Mesenchymal stem cell (in vitro differentiated cells and primary cell): ENCODE measurements around the gene STUB1.
A peak's percentile ranks its signal among the peaks of the same experiment; 100 is the strongest.

Experiments used
- DNase-seq: peaks from one replicate; pipeline ENCODE4 v3.0.0-alpha.2; 2013
- H2AFZ ChIP-seq: one replicate; pipeline ENCODE4 v1.6.1; 2013; ENCODE audit warnings: low read depth, mild to moderate bottlenecking, control low read depth, inconsistent platforms, low read length, moderate library complexity
- H2AK5ac ChIP-seq: 2 replicates; pipeline ENCODE4 v1.6.1; 2013; ENCODE audit warnings: low read length, moderate library complexity, mild to moderate bottlenecking, inconsistent platforms; ENCODE audit not compliant: severe bottlenecking
- H2BK120ac ChIP-seq: one replicate; pipeline ENCODE4 v1.6.1; 2013; ENCODE audit warnings: low read depth, mild to moderate bottlenecking, inconsistent platforms, low read length, moderate library complexity
- H2BK12ac ChIP-seq, 2 experiments: one replicate each; pipeline ENCODE4 v1.6.1; 2013; ENCODE audit warnings: inconsistent platforms in 2 of 2, low read length in 2 of 2, mild to moderate bottlenecking in 2 of 2, moderate library complexity in 2 of 2, control low read depth in 1 of 2
- H2BK15ac ChIP-seq: one replicate; pipeline ENCODE4 v1.6.1; 2013; ENCODE audit warnings: mild to moderate bottlenecking, low read depth, inconsistent platforms; ENCODE audit not compliant: poor library complexity, severe bottlenecking
- H2BK5ac ChIP-seq: 2 replicates; pipeline ENCODE4 v1.6.1; 2013; ENCODE audit warnings: low read depth, mild to moderate bottlenecking, low read length, control low read depth, inconsistent platforms; ENCODE audit not compliant: poor library complexity, severe bottlenecking
- H3K14ac ChIP-seq, 2 experiments: one replicate each; pipeline ENCODE4 v1.6.1; 2013; ENCODE audit warnings: inconsistent platforms in 2 of 2, low read length in 2 of 2, control low read depth in 1 of 2, mild to moderate bottlenecking in 1 of 2, moderate library complexity in 1 of 2
- H3K18ac ChIP-seq, 2 experiments: one replicate each; pipeline ENCODE4 v1.6.1; 2013; ENCODE audit warnings: inconsistent platforms in 2 of 2, low read length in 2 of 2, control low read depth in 1 of 2, low read depth in 1 of 2, mild to moderate bottlenecking in 1 of 2
- H3K23ac ChIP-seq, 2 experiments: one replicate each; pipeline ENCODE4 v1.6.1; 2013; ENCODE audit warnings: inconsistent platforms in 2 of 2, low read length in 2 of 2, mild to moderate bottlenecking in 2 of 2, moderate library complexity in 2 of 2, control low read depth in 1 of 2
- H3K27ac ChIP-seq: 2 replicates; pipeline ENCODE4 v1.5.1; 2013; ENCODE audit warnings: mild to moderate bottlenecking, moderate library complexity, low read length, control low read depth, inconsistent platforms; ENCODE audit not compliant: poor library complexity, severe bottlenecking
- H3K27me3 ChIP-seq, 2 experiments: 2 replicates each; pipeline versions ENCODE4 v1.6.1 to v1.7.0; 2013; ENCODE audit warnings: low read length in 2 of 2, mild to moderate bottlenecking in 2 of 2, moderate library complexity in 2 of 2, control low read depth in 1 of 2, inconsistent platforms in 1 of 2; ENCODE audit not compliant: control insufficient read depth in 1 of 2, insufficient read depth in 1 of 2
- H3K36me3 ChIP-seq, 2 experiments: 2 replicates each; pipeline versions ENCODE4 v1.6.1 to v1.7.0; 2013; ENCODE audit warnings: low read length in 2 of 2, control low read depth in 1 of 2, inconsistent platforms in 1 of 2, low read depth in 1 of 2, mild to moderate bottlenecking in 1 of 2; ENCODE audit not compliant: insufficient read depth in 2 of 2, control insufficient read depth in 1 of 2
- H3K4ac ChIP-seq, 2 experiments: one replicate each; pipeline ENCODE4 v1.6.1; 2013; ENCODE audit warnings: inconsistent platforms in 2 of 2, low read length in 2 of 2, mild to moderate bottlenecking in 2 of 2, moderate library complexity in 2 of 2, control low read depth in 1 of 2, low read depth in 1 of 2
- H3K4me1 ChIP-seq: 2 replicates; pipeline ENCODE4 v1.6.1; 2013; ENCODE audit warnings: low read depth, low read length, control low read depth; ENCODE audit not compliant: control insufficient read depth, insufficient read depth
- H3K4me2 ChIP-seq: 2 replicates; pipeline ENCODE4 v1.6.1; 2013; ENCODE audit warnings: low read length, mild to moderate bottlenecking, inconsistent platforms; ENCODE audit not compliant: poor library complexity, severe bottlenecking
- H3K4me3 ChIP-seq, 2 experiments: 2 replicates each; pipeline versions ENCODE4 v1.5.1 to v1.7.0; 2013; ENCODE audit warnings: low read length in 2 of 2, mild to moderate bottlenecking in 2 of 2, control low read depth in 1 of 2, low read depth in 1 of 2; ENCODE audit not compliant: insufficient read depth in 1 of 2
- H3K79me1 ChIP-seq: replicated peaks from 2 replicates; pipeline ENCODE4 v1.6.1; 2013; ENCODE audit warnings: mild to moderate bottlenecking, control low read depth, low read length, inconsistent platforms; ENCODE audit not compliant: poor library complexity, severe bottlenecking
- H3K9ac ChIP-seq: 2 replicates; pipeline ENCODE4 v1.7.0; 2013; ENCODE audit warnings: mild to moderate bottlenecking, low read length, moderate library complexity
- H3K9me3 ChIP-seq: 2 replicates; pipeline ENCODE4 v1.7.0; 2013; ENCODE audit warnings: mild to moderate bottlenecking, low read length; ENCODE audit not compliant: control insufficient read depth
- H4K8ac ChIP-seq: one replicate; pipeline ENCODE4 v1.6.1; 2013; ENCODE audit warnings: inconsistent platforms, mild to moderate bottlenecking, low read length, moderate library complexity
- H4K91ac ChIP-seq: one replicate; pipeline ENCODE4 v1.6.1; 2013; ENCODE audit warnings: mild to moderate bottlenecking, low read length, inconsistent platforms
- WGBS: methylation state at CpG from one replicate; pipeline ENCODE4 v1.1.7; 2013; ENCODE audit warnings: mixed read lengths; 5-methylcytosine and 5-hydroxymethylcytosine counted together

STUB1 gene

GRCh38 chr16:718922-719321, 38.7 kb downstream of the STUB1 start:
- Histone ChIP-seq H2BK120ac (no peak overlapping the region), H3K27me3 (no peaks in the 10 kb centered on the region), H3K4me2 (no peak overlapping the region), H4K91ac (peak overlapping the region; percentile 18), H2BK5ac (no peak overlapping the region), H2AK5ac (no peak overlapping the region), H3K9ac (no peak overlapping the region), H3K4me1 (peaks cover 62% of the 10 kb centered on the region), H3K79me1 (peaks cover 32% of the 10 kb centered on the region), H2BK12ac (no peak overlapping the region), H3K18ac (no peak overlapping the region), H2AFZ (no peak overlapping the region), H3K14ac (no peak overlapping the region), H3K4me3 (no peak overlapping the region), H3K9me3 (no peaks in the 10 kb centered on the region), H3K36me3 (peaks cover 0 to 45% of the 10 kb centered on the region in 2 experiments), H4K8ac (no peak overlapping the region), H2BK15ac (no peak overlapping the region), H3K27ac (no peak overlapping the region), H3K23ac (no peak overlapping the region), H3K4ac (no peak overlapping the region)
- no peak for DNase-seq
- 96% methylated on average over 6 of the region's 6 CpGs for WGBS

GRCh38 chr16:719815-720446, 39.7 kb downstream of the STUB1 start:
- H3K27me3 ChIP-seq = no peaks in the 10 kb centered on the region
- peak overlapping the region; percentile 35 for H4K8ac ChIP-seq
- DNase-seq = peak; percentile 29
- peak overlapping the region; percentile 5 for H2AK5ac ChIP-seq
- no peaks in the 10 kb centered on the region for H3K9me3 ChIP-seq
- 20% methylated on average over 11 of the region's 16 CpGs for WGBS
- no peak overlapping the region for H2BK5ac ChIP-seq
- H3K4ac ChIP-seq = peak overlapping the region; percentile 0 to 66
- peak overlapping the region in 1 of 2 experiments; percentile 14 for H3K14ac ChIP-seq
- no peak overlapping the region for H3K23ac ChIP-seq
- peak overlapping the region; percentile 77 for H2BK15ac ChIP-seq
- peak overlapping the region; percentile 88 for H4K91ac ChIP-seq
- H3K9ac ChIP-seq = peak overlapping the region; percentile 90
- no peak overlapping the region for H2BK120ac ChIP-seq
- peaks cover 0 to 45% of the 10 kb centered on the region in 2 experiments for H3K36me3 ChIP-seq
- peak overlapping the region; percentile 2 to 90 for H3K4me3 ChIP-seq
- peak overlapping the region; percentile 80 for H3K27ac ChIP-seq
- H3K4me1 ChIP-seq = peaks cover 59% of the 10 kb centered on the region
- H2AFZ ChIP-seq = no peak overlapping the region
- peaks cover 28% of the 10 kb centered on the region for H3K79me1 ChIP-seq
- peak overlapping the region; percentile 22 to 56 for H3K18ac ChIP-seq
- H2BK12ac ChIP-seq = peak overlapping the region in 1 of 2 experiments; percentile 61
- peak overlapping the region; percentile 97 for H3K4me2 ChIP-seq

GRCh38 chr16:720447-720989, 40.3 kb downstream of the STUB1 start:
- peak overlapping the region; percentile 90 for H3K9ac ChIP-seq
- peak overlapping the region in 1 of 2 experiments; percentile 99 for H3K14ac ChIP-seq
- H3K4ac ChIP-seq = peak overlapping the region; percentile 97 to 100
- H4K91ac ChIP-seq = peak overlapping the region; percentile 99
- H4K8ac ChIP-seq = peak overlapping the region; percentile 94
- H2BK12ac ChIP-seq = peak overlapping the region; percentile 12 to 88
- peak overlapping the region; percentile 90 for H3K4me3 ChIP-seq
- H2BK120ac ChIP-seq = peak overlapping the region; percentile 91
- H3K79me1 ChIP-seq = peaks cover 28% of the 10 kb centered on the region
- peak overlapping the region; percentile 21 for H2AK5ac ChIP-seq
- peak; percentile 89 for DNase-seq
- peak overlapping the region; percentile 74 for H2BK5ac ChIP-seq
- peak overlapping the region; percentile 98 to 99 for H3K18ac ChIP-seq
- no peaks in the 10 kb centered on the region for H3K9me3 ChIP-seq
- WGBS = 1% methylated on average over 36 of the region's 38 CpGs
- peak overlapping the region; percentile 80 for H3K27ac ChIP-seq
- peaks cover 55% of the 10 kb centered on the region for H3K4me1 ChIP-seq
- H2BK15ac ChIP-seq = peak overlapping the region; percentile 78
- peaks cover 0 to 45% of the 10 kb centered on the region in 2 experiments for H3K36me3 ChIP-seq
- peak overlapping the region; percentile 94 for H2AFZ ChIP-seq
- H3K23ac ChIP-seq = peak overlapping the region in 1 of 2 experiments; percentile 88
- peaks cover 0 to 4% of the 10 kb centered on the region in 2 experiments for H3K27me3 ChIP-seq
- H3K4me2 ChIP-seq = peak overlapping the region; percentile 97
